HEK293 (cell line): ENCODE measurements around the gene CDAN1.

ENCODE experiments used
- CTCF ChIA-PET: fragments of 350-600 bp; formaldehyde crosslinking; extraction: SDS; loops from one replicate; lab custom pipeline; 2021; ENCODE audit warnings: antibody characterized with exemption; lab: Yijun Ruan, JAX
- POLR2A ChIA-PET: fragments of 300-600 bp; formaldehyde crosslinking; extraction: SDS; loops from one replicate; lab custom pipeline; 2020; ENCODE audit warnings: antibody characterized with exemption, inconsistent platforms; lab: Yijun Ruan, JAX
- H3K27ac ChIP-seq: fragments of 200-500 bp; sonication (Bioruptor generic); 2 replicates; pipeline ENCODE4 v1.5.1; 2014; ENCODE audit warnings: low read depth, low read length, control low read depth, inconsistent platforms; ENCODE audit errors: extremely low read depth
- H3K36me3 ChIP-seq, 2 experiments: fragments of 200-500 bp in 1 of 2; sonication (Bioruptor generic) in 1 of 2; 1 replicate in 1 of 2; 2 replicates in 1 of 2; pipeline ENCODE4 v1.5.1; 2014 to 2017; ENCODE audit warnings: inconsistent platforms in 2 of 2, low read length in 2 of 2; ENCODE audit not compliant: control insufficient read depth in 2 of 2, insufficient read depth in 1 of 2
- H3K4me1 ChIP-seq: fragments of 200-500 bp; sonication (Bioruptor generic); 2 replicates; pipeline ENCODE4 v1.5.1; 2014; ENCODE audit warnings: mild to moderate bottlenecking, low read length, inconsistent platforms; ENCODE audit not compliant: control insufficient read depth, insufficient read depth
- H3K4me3 ChIP-seq: 2 replicates; pipeline ENCODE4 v1.5.1; 2011; ENCODE audit warnings: low read depth, mild to moderate bottlenecking, control low read depth, low read length, moderate library complexity
- H3K9me3 ChIP-seq: fragments of 200-500 bp; sonication (Bioruptor generic); 2 replicates; pipeline ENCODE4 v1.5.1; 2014; ENCODE audit warnings: low read depth, low read length, inconsistent platforms; ENCODE audit not compliant: control insufficient read depth, insufficient read depth
- EGR2 ChIP-seq: fragments of 450-650 bp; formaldehyde crosslinking; IDR thresholded peaks from 2 replicates; pipeline ENCODE4 v1.5.1; 2016; ENCODE audit warnings: low read depth, missing biosample characterization, missing genetic modification characterization
- MEIS1 ChIP-seq: sonication (generic); formaldehyde crosslinking; IDR thresholded peaks from 2 replicates; pipeline ENCODE4 v1.8.1; 2022; ENCODE audit warnings: missing genetic modification reagents, mild to moderate bottlenecking, borderline replicate concordance
- MYNN ChIP-seq: fragments of 450-650 bp; formaldehyde crosslinking; IDR thresholded peaks from 2 replicates; pipeline ENCODE4 v1.5.1; 2016; ENCODE audit warnings: missing biosample characterization, missing genetic modification characterization, borderline replicate concordance
- SP7 ChIP-seq: fragments of 450-650 bp; formaldehyde crosslinking; IDR thresholded peaks from 2 replicates; pipeline ENCODE4 v1.5.1; 2016; ENCODE audit warnings: missing biosample characterization, missing genetic modification characterization
- ZNF114 ChIP-seq: fragments of 450-650 bp; formaldehyde crosslinking; IDR thresholded peaks from 2 replicates; pipeline ENCODE4 v1.5.0; 2017; ENCODE audit warnings: missing biosample characterization, missing genetic modification characterization
- ZNF239 ChIP-seq: fragments of 450-650 bp; formaldehyde crosslinking; IDR thresholded peaks from 2 replicates; pipeline ENCODE4 v1.5.1; 2016; ENCODE audit warnings: missing biosample characterization, missing genetic modification characterization
- ZNF24 ChIP-seq: fragments of 450-650 bp; formaldehyde crosslinking; IDR thresholded peaks from 2 replicates; pipeline ENCODE4 v1.5.1; 2016; ENCODE audit warnings: missing biosample characterization, missing genetic modification characterization
- ZNF426 ChIP-seq: fragments of 450-650 bp; formaldehyde crosslinking; IDR thresholded peaks from 2 replicates; pipeline ENCODE4 v1.5.1; 2017; ENCODE audit warnings: missing biosample characterization, missing genetic modification characterization, mild to moderate bottlenecking, inconsistent platforms, moderate library complexity
- ZNF529 ChIP-seq: fragments of 450-650 bp; formaldehyde crosslinking; IDR thresholded peaks from 2 replicates; pipeline ENCODE4 v1.5.1; 2017; ENCODE audit warnings: missing genetic modification characterization, missing biosample characterization; ENCODE audit not compliant: insufficient replicate concordance
- ZNF624 ChIP-seq: fragments of 450-650 bp; formaldehyde crosslinking; IDR thresholded peaks from 2 replicates; pipeline ENCODE4 v1.5.1; 2017; ENCODE audit warnings: missing biosample characterization, missing genetic modification characterization
- ZNF677 ChIP-seq: fragments of 450-650 bp; IDR thresholded peaks from 2 replicates; pipeline ENCODE4 v1.5.0; 2018; ENCODE audit warnings: missing biosample characterization, mild to moderate bottlenecking, missing genetic modification characterization, moderate library complexity
- ZNF707 ChIP-seq: fragments of 450-650 bp; formaldehyde crosslinking; IDR thresholded peaks from 2 replicates; pipeline ENCODE4 v1.5.1; 2016; ENCODE audit warnings: missing biosample characterization, missing genetic modification characterization
- ZNF76 ChIP-seq: fragments of 450-650 bp; formaldehyde crosslinking; IDR thresholded peaks from 2 replicates; pipeline ENCODE4; 2016; ENCODE audit warnings: low read depth, missing biosample characterization, missing genetic modification characterization, borderline replicate concordance
- TF ChIP-seq, protein P1 (sequence below): fragments of 450-650 bp; formaldehyde crosslinking; optimal IDR thresholded peaks from 2 replicates; pipeline ENCODE3; 2016; ENCODE audit warnings: missing biosample characterization, mild to moderate bottlenecking, missing genetic modification characterization
- TF ChIP-seq, protein P2 (sequence below): fragments of 450-650 bp; formaldehyde crosslinking; IDR thresholded peaks from 2 replicates; pipeline ENCODE4 v1.5.1; 2016; ENCODE audit warnings: missing biosample characterization, missing genetic modification characterization
- TF ChIP-seq, protein P3 (sequence below): fragments of 450-650 bp; formaldehyde crosslinking; IDR thresholded peaks from 2 replicates; pipeline ENCODE4 v1.5.1; 2016; ENCODE audit warnings: missing biosample characterization, missing genetic modification characterization
- TF ChIP-seq, protein P4 (sequence below): fragments of 450-650 bp; formaldehyde crosslinking; IDR thresholded peaks from 2 replicates; pipeline ENCODE4 v1.5.1; 2016; ENCODE audit warnings: missing biosample characterization, missing genetic modification characterization, low read depth
- TF ChIP-seq, protein P5 (sequence below): sonication (generic); formaldehyde crosslinking; IDR thresholded peaks from 2 replicates; pipeline ENCODE4 v1.8.1; 2022; ENCODE audit warnings: mild to moderate bottlenecking, moderate library complexity, missing genetic modification reagents
- TF ChIP-seq, protein P6 (sequence below): fragments of 450-650 bp; formaldehyde crosslinking; IDR thresholded peaks from 2 replicates; pipeline ENCODE4 v1.5.1; 2016; ENCODE audit warnings: missing biosample characterization, missing genetic modification characterization

The CDAN1 gene

DNA sequence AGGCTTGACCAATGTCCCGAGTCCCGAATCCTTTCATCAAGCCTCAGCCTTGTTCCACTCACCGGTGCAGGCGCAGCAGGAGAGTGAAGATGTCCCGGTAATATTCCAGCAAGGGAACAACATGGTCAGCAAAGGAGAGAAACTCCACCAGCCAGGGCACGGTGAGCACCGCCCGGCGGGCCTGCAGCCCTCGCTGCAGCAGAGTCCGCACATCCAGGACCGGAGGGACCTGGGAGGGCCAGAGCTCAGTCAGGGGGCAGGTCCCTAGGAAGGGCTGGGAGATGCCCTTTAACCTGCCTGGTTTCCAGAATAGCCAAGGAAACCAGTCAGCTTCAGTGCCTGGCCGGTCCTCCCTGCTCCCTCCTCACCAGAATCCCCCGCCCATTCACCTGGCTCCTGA lies 6.4 kb downstream of the CDAN1 start:
- POLR2A ChIA-PET: no interaction called here
- CTCF ChIA-PET: interaction anchor here (1.3 kb wide), 1 partner anchor 196 kb away, joined by 5 read pairs; no protein-coding TSS in a partner anchor

More for the DNA sequence above, 6.4 kb downstream of the CDAN1 start:
- Histone ChIP-seq H3K27ac (no peak overlapping the region), H3K4me3 (no peak overlapping the region), H3K36me3 (peaks cover 6 to 96% of the 10 kb centered on the region in 2 experiments), H3K9me3 (no peaks in the 10 kb centered on the region), H3K4me1 (no peaks in the 10 kb centered on the region)
- no peak for TF ChIP-seq ZNF677 (tag by site-specific recombination)
- TF ChIP-seq, protein P1, sequence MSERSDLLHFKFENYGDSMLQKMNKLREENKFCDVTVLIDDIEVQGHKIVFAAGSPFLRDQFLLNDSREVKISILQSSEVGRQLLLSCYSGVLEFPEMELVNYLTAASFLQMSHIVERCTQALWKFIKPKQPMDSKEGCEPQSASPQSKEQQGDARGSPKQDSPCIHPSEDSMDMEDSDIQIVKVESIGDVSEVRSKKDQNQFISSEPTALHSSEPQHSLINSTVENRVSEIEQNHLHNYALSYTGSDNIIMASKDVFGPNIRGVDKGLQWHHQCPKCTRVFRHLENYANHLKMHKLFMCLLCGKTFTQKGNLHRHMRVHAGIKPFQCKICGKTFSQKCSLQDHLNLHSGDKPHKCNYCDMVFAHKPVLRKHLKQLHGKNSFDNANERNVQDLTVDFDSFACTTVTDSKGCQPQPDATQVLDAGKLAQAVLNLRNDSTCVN (tag by site-specific recombination): no peak
- no peak for TF ChIP-seq EGR2 (tag by site-specific recombination)
- no peak for TF ChIP-seq ZNF239 (tag by site-specific recombination)
- no peak for TF ChIP-seq ZNF76
- TF ChIP-seq MYNN (tag by site-specific recombination): no peak
- no peak for TF ChIP-seq ZNF24
- TF ChIP-seq ZNF114 (tag by site-specific recombination): no peak
- no peak for TF ChIP-seq ZNF529 (tag by site-specific recombination)
- TF ChIP-seq ZNF707 (tag by site-specific recombination): no peak
- TF ChIP-seq, protein P2, sequence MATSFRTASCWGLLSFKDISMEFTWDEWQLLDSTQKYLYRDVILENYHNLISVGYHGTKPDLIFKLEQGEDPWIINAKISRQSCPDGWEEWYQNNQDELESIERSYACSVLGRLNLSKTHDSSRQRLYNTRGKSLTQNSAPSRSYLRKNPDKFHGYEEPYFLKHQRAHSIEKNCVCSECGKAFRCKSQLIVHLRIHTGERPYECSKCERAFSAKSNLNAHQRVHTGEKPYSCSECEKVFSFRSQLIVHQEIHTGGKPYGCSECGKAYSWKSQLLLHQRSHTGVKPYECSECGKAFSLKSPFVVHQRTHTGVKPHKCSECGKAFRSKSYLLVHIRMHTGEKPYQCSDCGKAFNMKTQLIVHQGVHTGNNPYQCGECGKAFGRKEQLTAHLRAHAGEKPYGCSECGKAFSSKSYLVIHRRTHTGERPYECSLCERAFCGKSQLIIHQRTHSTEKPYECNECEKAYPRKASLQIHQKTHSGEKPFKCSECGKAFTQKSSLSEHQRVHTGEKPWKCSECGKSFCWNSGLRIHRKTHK (tag by site-specific recombination): no peak
- TF ChIP-seq SP7 (tag by site-specific recombination): no peak
- no peak for TF ChIP-seq ZNF624
- TF ChIP-seq MEIS1 (CRISPR knock-in tag): no peak
- TF ChIP-seq, protein P3, sequence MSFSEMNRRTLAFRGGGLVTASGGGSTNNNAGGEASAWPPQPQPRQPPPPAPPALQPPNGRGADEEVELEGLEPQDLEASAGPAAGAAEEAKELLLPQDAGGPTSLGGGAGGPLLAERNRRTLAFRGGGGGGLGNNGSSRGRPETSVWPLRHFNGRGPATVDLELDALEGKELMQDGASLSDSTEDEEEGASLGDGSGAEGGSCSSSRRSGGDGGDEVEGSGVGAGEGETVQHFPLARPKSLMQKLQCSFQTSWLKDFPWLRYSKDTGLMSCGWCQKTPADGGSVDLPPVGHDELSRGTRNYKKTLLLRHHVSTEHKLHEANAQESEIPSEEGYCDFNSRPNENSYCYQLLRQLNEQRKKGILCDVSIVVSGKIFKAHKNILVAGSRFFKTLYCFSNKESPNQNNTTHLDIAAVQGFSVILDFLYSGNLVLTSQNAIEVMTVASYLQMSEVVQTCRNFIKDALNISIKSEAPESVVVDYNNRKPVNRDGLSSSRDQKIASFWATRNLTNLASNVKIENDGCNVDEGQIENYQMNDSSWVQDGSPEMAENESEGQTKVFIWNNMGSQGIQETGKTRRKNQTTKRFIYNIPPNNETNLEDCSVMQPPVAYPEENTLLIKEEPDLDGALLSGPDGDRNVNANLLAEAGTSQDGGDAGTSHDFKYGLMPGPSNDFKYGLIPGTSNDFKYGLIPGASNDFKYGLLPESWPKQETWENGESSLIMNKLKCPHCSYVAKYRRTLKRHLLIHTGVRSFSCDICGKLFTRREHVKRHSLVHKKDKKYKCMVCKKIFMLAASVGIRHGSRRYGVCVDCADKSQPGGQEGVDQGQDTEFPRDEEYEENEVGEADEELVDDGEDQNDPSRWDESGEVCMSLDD (tag by site-specific recombination): no peak
- TF ChIP-seq, protein P4, sequence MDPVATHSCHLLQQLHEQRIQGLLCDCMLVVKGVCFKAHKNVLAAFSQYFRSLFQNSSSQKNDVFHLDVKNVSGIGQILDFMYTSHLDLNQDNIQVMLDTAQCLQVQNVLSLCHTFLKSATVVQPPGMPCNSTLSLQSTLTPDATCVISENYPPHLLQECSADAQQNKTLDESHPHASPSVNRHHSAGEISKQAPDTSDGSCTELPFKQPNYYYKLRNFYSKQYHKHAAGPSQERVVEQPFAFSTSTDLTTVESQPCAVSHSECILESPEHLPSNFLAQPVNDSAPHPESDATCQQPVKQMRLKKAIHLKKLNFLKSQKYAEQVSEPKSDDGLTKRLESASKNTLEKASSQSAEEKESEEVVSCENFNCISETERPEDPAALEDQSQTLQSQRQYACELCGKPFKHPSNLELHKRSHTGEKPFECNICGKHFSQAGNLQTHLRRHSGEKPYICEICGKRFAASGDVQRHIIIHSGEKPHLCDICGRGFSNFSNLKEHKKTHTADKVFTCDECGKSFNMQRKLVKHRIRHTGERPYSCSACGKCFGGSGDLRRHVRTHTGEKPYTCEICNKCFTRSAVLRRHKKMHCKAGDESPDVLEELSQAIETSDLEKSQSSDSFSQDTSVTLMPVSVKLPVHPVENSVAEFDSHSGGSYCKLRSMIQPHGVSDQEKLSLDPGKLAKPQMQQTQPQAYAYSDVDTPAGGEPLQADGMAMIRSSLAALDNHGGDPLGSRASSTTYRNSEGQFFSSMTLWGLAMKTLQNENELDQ (tag by site-specific recombination): no peak
- TF ChIP-seq, protein P5, sequence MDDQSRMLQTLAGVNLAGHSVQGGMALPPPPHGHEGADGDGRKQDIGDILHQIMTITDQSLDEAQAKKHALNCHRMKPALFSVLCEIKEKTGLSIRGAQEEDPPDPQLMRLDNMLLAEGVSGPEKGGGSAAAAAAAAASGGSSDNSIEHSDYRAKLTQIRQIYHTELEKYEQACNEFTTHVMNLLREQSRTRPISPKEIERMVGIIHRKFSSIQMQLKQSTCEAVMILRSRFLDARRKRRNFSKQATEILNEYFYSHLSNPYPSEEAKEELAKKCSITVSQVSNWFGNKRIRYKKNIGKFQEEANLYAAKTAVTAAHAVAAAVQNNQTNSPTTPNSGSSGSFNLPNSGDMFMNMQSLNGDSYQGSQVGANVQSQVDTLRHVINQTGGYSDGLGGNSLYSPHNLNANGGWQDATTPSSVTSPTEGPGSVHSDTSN: no peak
- no peak for TF ChIP-seq ZNF426 (tag by site-specific recombination)
- TF ChIP-seq, protein P6, sequence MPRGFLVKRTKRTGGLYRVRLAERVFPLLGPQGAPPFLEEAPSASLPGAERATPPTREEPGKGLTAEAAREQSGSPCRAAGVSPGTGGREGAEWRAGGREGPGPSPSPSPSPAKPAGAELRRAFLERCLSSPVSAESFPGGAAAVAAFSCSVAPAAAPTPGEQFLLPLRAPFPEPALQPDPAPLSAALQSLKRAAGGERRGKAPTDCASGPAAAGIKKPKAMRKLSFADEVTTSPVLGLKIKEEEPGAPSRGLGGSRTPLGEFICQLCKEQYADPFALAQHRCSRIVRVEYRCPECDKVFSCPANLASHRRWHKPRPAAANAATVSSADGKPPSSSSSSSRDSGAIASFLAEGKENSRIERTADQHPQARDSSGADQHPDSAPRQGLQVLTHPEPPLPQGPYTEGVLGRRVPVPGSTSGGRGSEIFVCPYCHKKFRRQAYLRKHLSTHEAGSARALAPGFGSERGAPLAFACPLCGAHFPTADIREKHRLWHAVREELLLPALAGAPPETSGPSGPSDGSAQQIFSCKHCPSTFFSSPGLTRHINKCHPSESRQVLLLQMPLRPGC (tag by site-specific recombination): no peak
